ENCODE measurements around the gene MDM2.

The MDM2 gene

DNA sequence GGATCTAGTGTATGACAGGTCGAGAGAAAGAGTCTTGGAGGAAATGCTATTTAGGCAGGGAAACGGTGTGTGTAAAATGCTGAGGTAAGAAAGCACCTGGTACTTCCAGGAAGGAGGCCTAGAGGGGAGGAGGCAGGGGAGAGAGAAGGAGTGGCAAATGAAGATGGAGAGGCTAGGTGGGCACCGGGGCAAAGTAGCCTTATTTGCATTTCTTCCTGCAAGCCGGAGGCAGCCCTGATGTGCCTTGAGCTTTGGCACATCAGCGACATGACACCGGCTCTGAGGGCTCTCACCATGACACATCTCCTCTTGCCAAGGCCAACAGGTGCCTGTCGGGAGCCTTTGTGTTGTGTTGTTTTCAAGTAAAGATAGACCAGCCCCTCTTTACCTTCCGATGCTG lies 63.4 kb downstream of the MDM2 start:
- TF ChIP-seq, protein P1, sequence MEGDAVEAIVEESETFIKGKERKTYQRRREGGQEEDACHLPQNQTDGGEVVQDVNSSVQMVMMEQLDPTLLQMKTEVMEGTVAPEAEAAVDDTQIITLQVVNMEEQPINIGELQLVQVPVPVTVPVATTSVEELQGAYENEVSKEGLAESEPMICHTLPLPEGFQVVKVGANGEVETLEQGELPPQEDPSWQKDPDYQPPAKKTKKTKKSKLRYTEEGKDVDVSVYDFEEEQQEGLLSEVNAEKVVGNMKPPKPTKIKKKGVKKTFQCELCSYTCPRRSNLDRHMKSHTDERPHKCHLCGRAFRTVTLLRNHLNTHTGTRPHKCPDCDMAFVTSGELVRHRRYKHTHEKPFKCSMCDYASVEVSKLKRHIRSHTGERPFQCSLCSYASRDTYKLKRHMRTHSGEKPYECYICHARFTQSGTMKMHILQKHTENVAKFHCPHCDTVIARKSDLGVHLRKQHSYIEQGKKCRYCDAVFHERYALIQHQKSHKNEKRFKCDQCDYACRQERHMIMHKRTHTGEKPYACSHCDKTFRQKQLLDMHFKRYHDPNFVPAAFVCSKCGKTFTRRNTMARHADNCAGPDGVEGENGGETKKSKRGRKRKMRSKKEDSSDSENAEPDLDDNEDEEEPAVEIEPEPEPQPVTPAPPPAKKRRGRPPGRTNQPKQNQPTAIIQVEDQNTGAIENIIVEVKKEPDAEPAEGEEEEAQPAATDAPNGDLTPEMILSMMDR (IDR thresholded peaks at IDR 0.05; ENCODE audit: extremely low read depth, insufficient read depth, missing control alignments): no peak
- in situ Hi-C loops (cut with MboI; ENCODE audit: low pct_unique_long_range_greater_than_20kb, low sequenced_read_pairs, unreplicated experiment): no loop called here
- no peak for DNase-seq (ENCODE audit: low spot score)

DNA sequence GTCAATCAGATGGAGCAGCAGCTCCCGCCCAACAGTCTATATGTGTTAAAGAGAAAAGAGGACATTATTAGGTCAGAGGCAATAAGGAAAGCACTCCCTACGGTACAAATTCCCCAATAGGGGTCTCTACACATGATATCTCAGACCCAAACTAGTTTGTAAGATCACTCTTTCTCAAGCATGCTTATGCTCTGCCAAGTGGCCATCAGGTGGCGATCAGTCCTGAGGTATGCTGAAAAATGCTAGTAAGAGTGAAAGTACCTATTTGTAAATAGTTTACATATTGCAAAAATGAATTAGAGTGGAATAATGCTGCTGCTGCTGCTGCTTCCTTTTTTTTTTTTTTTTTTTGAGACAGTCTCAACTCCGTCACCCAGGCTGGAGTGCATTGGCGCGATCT lies 63.9 kb downstream of the MDM2 start:
- no peak for DNase-seq (ENCODE audit: low spot score)
- in situ Hi-C loops (cut with MboI; ENCODE audit: low pct_unique_long_range_greater_than_20kb, low sequenced_read_pairs, unreplicated experiment): no loop called here
- TF ChIP-seq, protein P1 (IDR thresholded peaks at IDR 0.05; ENCODE audit: extremely low read depth, insufficient read depth, missing control alignments): peak; percentile 53

DNA sequence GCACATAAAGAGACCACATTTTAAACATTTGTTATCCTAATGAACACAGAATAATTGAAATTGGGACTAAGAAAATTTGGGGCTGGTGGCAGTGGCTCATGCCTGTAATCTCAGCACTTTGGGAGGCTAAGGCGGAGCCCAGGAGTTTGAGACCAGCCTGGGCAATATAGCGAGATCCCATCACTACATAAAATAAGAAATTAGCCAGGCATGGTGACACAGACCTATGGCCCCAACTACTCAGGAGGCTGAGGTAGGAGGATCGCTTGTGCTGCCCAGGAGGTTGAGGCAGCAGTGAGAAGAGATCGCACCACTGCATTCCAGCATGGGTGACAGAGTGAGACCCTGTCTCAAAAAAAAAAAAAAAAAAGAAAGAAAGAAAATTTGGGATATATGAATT lies 65.3 kb downstream of the MDM2 start:
- in situ Hi-C loops (cut with MboI; ENCODE audit: low pct_unique_long_range_greater_than_20kb, low sequenced_read_pairs, unreplicated experiment): no loop called here
- DNase-seq (ENCODE audit: low spot score): no peak
- TF ChIP-seq, protein P1 (IDR thresholded peaks at IDR 0.05; ENCODE audit: extremely low read depth, insufficient read depth, missing control alignments): no peak

DNA sequence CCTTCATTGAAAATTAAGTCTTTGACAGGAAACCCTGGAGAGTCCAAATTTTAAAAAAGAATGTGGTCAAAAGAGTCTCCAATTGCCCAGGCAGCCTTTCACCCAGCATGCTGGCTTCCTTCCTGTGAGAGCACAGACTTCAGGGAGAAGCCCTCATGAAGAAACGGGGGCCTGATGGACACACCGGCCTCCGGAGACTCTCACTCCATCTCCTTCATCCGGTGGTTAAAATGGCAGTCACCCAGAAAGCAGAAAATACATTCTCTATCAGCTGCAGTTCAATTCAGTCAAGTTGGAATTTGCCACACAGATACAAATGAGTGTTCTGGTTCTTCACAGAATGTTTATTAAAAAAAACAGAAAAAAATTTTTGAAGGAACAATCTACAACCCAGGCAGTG lies 68.5 kb downstream of the MDM2 start:
- in situ Hi-C loops (cut with MboI; ENCODE audit: low pct_unique_long_range_greater_than_20kb, low sequenced_read_pairs, unreplicated experiment): no loop called here
- DNase-seq (ENCODE audit: low spot score): no peak
- TF ChIP-seq, protein P1 (IDR thresholded peaks at IDR 0.05; ENCODE audit: extremely low read depth, insufficient read depth, missing control alignments): no peak

DNA sequence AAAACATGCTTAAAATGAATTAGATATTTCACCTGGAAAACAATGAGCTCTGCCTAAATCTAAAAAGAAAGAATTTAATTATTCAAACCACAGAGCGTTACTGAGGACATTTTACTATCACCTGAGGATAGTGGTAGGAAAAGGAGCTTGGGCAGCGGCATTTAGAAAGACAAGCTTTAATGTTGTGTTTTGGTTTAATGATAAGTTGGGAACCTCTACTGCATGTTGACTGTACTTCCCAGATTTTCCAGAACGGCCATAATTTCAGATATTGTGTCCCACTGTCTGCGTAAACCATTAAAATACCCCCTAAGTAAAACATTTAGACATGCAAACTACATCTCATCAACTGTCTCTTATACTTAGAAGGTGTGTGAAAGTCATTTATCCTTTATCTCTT lies 69.6 kb downstream of the MDM2 start:
- in situ Hi-C loops (cut with MboI; ENCODE audit: low pct_unique_long_range_greater_than_20kb, low sequenced_read_pairs, unreplicated experiment): no loop called here
- no peak for DNase-seq (ENCODE audit: low spot score)
- TF ChIP-seq, protein P1 (IDR thresholded peaks at IDR 0.05; ENCODE audit: extremely low read depth, insufficient read depth, missing control alignments): no peak

DNA sequence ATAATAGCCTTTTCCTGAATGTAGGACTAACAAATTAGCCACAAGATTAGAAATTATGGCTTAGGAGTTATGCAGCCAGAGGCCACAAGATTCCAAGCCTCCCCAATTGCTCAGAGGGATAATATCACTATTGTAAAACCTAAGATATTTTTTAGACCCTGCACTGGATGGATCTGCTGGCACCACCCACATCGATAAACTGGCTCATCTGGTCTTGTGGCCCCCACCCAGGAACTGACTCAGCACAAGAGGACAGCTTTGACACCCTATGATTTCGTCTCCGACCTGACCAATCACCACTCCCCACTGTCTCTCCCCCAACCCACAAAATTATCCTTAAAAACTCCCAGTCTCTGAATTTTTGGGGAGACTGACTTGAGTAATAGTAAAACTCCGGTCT lies 70.3 kb downstream of the MDM2 start:
- in situ Hi-C loops (cut with MboI; ENCODE audit: low pct_unique_long_range_greater_than_20kb, low sequenced_read_pairs, unreplicated experiment): no loop called here
- DNase-seq (ENCODE audit: low spot score): no peak
- TF ChIP-seq, protein P1 (IDR thresholded peaks at IDR 0.05; ENCODE audit: extremely low read depth, insufficient read depth, missing control alignments): no peak

DNA sequence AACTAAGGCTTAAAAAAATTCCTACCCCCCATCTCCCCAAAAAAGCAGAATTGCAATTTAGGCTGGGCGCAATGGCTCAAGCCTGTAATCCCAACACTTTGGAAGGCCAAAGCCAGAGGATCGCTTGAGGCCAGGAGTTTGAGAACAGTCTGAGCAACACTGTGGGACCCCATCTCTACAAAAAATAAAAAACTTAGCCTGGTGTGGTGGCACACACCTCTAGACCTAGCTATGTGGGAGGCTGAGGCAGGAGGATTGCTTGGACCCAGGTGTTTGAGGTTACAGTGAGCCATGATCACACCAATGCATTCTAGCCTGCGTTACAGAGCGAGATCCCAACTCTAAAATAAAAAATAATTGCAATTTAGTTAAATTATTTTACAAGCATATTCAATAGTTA lies 70.9 kb downstream of the MDM2 start:
- no peak for DNase-seq (ENCODE audit: low spot score)
- TF ChIP-seq, protein P1 (IDR thresholded peaks at IDR 0.05; ENCODE audit: extremely low read depth, insufficient read depth, missing control alignments): no peak
- in situ Hi-C loops (cut with MboI; ENCODE audit: low pct_unique_long_range_greater_than_20kb, low sequenced_read_pairs, unreplicated experiment): no loop called here

Data from GM13977 (cell line).